Activated CD4-positive, alpha-beta T cell treated with anti-CD3 and anti-CD28 coated beads, Interleukin-2, amount 50 U/mL, for 48 hours (primary cell): ENCODE results near the gene MRPL24.
"Not testable (repeated sequence)": the region's sequence is repeated elsewhere in the genome, so short reads cannot be mapped to it uniquely, and the experiment has no call there.

Source experiments
- DNase-seq, 2 experiments: peaks; one replicate each; pipeline ENCODE4 v3.0.0-alpha.2; 2020

The MRPL24 gene

DNA sequence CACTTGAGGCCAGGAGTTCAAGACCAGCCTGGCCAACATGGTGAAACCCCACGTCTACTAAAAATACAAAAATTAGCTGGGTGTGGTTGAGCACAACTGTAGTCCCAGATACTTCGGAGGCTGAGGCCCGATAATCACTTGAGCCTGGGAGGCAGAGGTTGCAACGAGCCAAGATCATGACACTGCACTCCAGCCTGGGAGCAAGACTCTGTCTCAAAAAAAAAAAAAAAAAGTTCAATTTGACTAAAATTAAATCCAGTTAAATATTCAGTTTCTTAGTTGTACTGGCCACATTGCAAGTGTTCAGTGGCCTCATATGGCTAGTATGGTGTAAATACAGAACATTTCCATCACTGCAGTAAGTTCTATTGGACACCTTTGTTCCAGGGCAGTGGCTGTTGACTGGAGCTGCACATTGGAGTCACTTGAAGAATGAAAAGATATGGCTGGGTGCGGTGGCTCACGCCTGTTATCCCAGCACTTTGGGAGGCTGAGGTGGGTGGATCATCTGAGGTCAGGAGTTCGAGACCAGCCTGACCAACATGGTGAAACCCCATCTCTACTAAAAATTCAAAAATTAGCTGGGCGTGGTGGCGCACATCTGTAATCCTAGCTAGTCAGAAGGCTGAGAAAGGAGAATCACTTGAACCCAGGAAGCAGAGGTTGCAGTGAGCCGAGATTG, 16.8 kb upstream of the MRPL24 start:
- DNase-seq = not testable (repeated sequence)

GRCh38 chr1:156756355-156756754, 15.5 kb upstream of the MRPL24 start:
- DNase-seq = no peak

DNA sequence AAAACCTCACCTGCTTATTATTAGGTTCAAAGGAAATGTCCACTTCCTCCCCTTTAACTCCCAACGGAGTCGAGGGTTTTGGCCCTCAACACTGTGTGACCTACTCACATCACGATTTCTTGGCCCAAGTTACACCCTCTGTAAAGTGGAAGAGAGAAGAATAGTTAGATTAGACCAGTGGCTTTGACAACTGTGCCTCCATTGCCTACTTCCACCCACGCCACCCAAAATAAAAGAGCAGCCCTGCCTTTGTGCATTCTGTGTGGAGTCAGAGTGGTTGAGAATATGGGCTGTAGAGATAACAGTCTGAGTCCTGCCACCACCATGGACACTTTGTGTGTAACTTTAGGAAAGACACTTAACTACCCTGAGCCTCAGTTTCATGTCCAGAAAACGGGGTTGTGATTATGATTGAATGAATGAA, 14.7 kb upstream of the MRPL24 start:
- DNase-seq = no peak

- no peak for DNase-seq
These were observed 13.3 kb upstream of the MRPL24 start for GRCh38 chr1:156754219-156754618.

GRCh38 chr1:156752843-156753482, 12.1 kb upstream of the MRPL24 start:
- no peak for DNase-seq

DNA sequence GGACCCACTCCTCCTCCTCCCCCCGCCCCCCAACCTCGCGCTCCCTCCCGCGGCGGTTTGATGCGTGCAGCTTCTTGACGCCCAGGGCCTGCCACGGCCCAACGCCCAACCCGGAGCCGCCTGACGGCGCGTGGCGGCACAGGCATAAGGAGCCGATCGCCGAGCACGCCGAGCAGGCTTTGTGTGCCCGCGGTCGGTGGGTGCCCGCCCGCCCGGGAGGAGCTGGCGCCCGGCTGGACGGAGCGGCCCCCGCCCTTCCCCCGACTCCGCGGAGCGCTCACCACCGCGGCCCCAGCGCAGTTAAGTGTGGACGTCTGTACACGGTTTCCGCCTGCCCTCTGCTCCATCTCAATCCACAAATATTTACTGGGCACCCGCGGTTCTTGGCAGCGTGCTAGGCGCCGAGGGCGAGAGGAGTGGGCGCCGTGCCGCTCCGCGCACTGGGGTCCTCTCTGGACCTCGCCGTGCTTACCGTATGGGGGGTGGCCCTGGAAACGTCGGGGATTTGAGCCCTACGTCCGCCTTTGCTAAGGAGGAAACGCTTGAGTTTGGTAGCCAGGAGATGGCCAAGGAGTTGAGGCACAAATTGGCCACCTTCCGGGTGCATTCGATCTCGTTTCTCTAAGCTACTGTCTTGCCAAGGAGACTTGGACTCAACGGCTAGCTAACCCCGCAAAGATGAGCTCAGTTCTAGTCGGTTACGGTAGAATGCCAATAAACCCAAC, 11.0 kb upstream of the MRPL24 start:
- DNase-seq = peak; percentile 98

- DNase-seq = no peak
These were observed 10.5 kb upstream of the MRPL24 start, which contains the start of gene HDGF for GRCh38 chr1:156751451-156751756. TSS of gene HDGF (minus strand) at chr1:156751675. CDS start at chr1:156751429, 246 bp downstream.

GRCh38 chr1:156750711-156751450, 10.0 kb upstream of the MRPL24 start:
- DNase-seq = peak; percentile 45 to 49

GRCh38 chr1:156750191-156750672, 9.3 kb upstream of the MRPL24 start:
- peak; percentile 64 to 72 for DNase-seq

- DNase-seq = peak; percentile 18 to 39
These were observed 8.7 kb upstream of the MRPL24 start for GRCh38 chr1:156749419-156750118.

- peak; percentile 34 to 46 for DNase-seq
These were observed 8.0 kb upstream of the MRPL24 start for GRCh38 chr1:156748670-156749418.

DNA sequence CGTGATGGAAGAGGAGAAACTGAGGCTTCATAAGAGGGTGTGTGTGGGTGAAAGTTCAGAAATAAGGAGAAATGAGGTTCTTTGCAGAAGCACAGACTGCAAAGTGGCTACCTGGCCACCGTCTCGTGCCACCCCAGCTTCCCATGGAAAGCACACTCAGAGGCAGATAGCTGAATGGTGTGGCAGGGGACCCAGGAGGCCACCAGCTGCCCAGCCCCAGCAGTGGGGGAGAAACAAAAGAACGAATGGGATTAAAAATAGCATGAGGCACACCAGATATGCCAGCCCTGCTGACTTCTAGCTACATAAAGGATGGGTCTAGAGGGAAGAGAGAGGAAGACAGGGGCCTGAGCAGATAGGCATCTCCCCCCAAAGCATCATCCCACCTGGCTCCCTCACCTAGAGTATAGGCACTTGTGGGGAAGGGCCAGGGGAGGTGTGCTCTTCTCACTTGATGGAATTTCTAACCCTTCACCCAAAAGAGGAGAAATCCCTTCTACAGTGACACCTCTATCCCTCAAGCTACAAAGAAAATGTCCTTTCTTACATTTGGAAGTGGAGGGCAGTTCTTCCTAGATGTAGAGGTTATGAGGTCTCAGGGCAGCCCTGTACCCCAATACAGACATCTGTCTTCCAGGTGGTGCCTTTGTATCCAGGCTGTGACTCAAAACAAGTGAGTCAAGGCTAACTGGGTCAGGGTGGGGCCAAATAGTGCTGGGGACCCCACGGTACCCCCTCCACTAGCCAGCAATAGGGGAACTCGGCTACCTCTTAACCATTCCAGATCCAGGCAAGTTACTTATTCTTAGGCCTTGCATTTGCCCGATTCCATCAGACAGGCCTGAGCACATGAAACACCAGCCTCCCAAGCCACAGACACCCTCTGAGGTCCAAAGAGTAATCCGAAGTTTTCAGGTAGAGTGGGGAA, 7.1 kb upstream of the MRPL24 start:
- DNase-seq = no peak

GRCh38 chr1:156746728-156747631, 6.1 kb upstream of the MRPL24 start:
- peak; percentile 69 to 72 for DNase-seq

GRCh38 chr1:156746406-156746727, 5.5 kb upstream of the MRPL24 start:
- DNase-seq = no peak

- DNase-seq = no peak
These were observed 5.0 kb upstream of the MRPL24 start for GRCh38 chr1:156745881-156746280.

GRCh38 chr1:156744786-156745419, 4.0 kb upstream of the MRPL24 start:
- DNase-seq = no peak

DNA sequence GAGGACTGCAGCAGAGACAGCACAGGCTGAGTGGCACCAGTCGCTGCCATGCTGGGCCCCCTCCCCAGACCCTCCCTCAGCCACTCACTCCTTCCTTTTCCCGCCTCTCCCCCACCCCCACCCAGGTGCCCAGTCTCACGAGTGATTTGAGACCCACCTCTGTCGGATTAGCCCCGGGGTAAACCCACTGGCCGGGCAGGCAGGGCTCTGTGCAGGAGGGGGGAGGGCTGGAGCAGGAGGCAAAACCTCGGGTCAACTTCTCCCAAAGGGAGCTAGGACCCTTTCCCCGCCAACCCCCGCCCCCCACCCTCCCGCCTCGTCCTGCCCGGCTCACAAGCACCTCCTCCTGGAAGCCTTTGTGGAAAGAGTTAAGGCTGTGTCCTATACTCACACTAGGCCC, 3.5 kb upstream of the MRPL24 start:
- DNase-seq = no peak

DNA sequence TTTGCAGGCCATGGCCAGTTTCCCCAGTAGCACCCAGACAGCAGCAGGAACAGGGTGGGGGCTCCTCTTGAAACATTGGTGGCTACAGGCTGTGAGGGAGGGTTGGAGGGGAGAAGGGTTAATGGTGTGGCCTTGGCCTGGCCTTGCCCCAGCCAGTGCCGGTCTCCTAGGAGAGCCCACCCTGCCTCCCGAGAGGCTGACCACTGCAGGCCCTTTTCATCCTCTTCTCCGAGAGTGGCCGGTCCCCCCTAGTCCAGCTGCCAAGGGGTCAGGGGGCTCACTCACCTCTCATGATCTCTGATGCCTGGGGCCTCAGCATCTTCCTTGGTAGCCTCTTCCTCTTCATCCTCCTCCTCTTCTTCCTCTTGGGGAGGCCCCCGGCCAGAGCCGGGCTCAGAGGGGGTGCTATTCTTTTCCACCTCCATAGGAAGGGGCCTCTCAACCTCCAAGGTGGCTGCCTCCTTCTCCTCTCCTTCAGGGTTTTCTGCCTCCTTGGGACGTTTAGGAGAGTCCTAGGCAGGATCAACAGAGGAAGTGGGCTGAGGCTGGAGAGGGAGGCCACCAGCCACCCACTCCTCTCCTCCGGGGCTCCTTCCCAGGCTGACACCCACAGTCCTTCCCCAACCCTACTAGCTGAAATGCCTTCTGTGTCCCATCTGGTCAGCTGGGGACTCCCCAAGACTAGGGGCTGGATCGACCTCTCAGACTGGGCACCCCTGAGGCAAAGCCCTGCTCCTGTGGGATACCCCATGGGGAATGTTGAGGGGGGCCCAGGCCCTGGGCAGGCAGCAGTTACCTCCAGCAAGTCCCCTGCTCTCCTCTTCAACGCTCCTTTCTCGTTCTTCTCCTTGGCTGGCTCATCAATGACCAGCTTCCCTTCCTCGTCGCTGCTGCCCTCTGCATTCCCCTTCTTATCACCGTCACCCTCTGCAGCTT, 2.7 kb upstream of the MRPL24 start:
- DNase-seq = no peak
